ENCODE results near the gene TNFRSF14.

- no peak for TF ChIP-seq ZNF70 (CRISPR knock-in tag; IDR thresholded peaks at IDR 0.05)
- TF ChIP-seq PPARA (CRISPR knock-in tag; IDR thresholded peaks at IDR 0.05; ENCODE audit: borderline replicate concordance), result no peak
- TF ChIP-seq ARNTL (CRISPR knock-in tag; IDR thresholded peaks at IDR 0.05; ENCODE audit: borderline replicate concordance, low read depth), result no peak
- TF ChIP-seq CREB5 (CRISPR knock-in tag; IDR thresholded peaks at IDR 0.05; ENCODE audit: low read depth), result no peak
- TF ChIP-seq ZFP30 (CRISPR knock-in tag; IDR thresholded peaks at IDR 0.05), result no peak
- TF ChIP-seq RARB (CRISPR knock-in tag; IDR thresholded peaks at IDR 0.05), result no peak
- no peak for TF ChIP-seq ZFP3 (CRISPR knock-in tag; IDR thresholded peaks at IDR 0.05)
Measured at GRCh38 chr1:2510366-2511155, 45.6 kb upstream of the TNFRSF14 start.

Measured in SK-N-SH treated with all-trans-retinoic acid at 6 μM for 48 hours (cell line).